HG02763 (cell line): Measurements from ENCODE around the gene ANK3.
A peak's percentile ranks its signal among the peaks of the same experiment; 100 is the strongest.

ENCODE experiments used
- ATAC-seq: cut with Tn5 transposase; IDR thresholded peaks from one replicate; pipeline ENCODE4 v1.9.1; 2021; ENCODE audit warnings: mild to moderate bottlenecking, moderate library complexity; ENCODE audit not compliant: unreplicated experiment

The ANK3 gene

DNA sequence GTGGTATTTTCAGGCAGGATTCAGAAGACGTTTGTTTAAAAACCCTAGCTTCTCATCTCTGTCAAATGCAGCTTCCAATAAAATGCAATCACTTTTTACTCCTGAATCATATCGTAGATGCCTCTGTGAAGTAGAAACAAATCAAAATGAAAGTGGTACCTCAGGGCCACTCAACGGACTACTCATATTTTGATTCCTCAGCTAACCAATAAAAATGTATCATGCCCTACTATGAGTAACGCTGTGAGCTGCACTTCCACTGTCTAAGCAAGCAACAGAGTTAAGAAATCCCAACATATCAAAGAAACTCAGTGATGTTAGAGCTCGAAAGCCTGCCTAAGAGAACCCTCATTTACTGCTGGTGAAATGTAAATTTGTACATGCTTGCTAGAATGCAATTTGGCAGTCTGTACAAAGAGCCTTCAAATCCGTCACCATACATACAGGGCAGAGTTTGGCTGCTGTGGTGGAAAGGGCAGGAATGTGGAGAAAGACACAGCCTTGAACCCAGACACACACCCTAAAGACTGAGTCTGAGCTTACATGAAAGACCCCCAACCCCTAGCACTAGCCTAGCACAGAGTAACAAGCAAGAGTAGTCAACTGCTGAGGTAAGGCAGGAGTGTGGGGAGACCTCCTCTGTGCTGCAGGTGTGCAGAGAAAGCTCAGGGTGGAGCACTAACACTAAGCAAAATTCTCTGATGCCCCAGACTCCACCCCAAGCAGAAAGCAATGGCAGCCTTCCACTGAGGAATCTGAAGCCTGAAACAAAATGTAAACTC, 151.5 kb downstream of the ANK3 start:
- ATAC-seq, result peak; percentile 38

DNA sequence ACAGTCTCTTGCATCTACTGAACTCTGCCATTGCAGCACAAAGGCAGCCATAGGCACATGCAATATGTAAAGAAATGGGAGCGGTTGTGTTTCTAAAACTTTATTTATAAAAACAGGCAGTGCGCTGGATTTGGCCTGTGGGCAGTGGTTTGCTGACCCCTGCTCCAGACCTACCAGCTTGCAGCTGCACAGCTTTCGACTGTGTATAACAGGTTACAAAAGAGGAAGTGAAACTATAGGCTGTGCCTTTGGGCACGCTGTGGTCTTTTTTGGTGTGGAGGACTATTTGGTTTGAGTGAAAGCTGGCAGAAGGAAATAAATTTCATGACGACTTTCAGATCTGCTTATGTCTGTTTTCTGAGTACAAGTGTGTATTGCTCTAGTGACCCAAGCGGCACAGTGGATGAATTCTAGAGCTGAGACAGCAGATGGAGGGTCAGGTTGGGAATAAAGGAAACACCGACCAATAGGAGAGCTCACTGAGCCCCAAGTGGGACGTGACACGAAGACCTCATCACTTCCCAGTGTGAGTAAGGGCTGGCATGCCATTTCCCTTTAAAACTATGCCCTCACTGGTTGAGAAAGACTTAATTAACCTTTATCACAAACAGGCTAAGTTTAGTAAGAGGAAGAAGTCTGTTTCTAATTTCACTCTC, 152.7 kb downstream of the ANK3 start:
- peak; percentile 98 for ATAC-seq

DNA sequence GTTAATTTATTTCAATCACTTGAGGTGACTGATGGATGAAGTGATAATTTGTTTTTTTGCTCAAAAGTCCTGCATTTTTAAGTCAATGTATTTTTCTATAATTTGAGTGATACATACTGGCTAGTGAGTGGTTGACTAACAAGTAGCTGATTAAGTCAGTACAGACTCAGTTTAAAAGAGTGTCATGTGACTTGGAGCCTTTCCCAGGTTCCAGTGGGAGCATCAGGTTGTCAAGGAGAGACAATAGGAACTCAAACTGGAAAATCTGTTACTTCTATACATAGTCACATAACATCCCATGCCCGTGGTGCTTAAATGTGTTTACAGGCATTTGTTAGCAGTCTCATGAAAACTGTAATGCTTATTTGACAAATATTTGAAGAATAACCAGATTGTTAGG, 154.7 kb downstream of the ANK3 start:
- ATAC-seq, result no peak

DNA sequence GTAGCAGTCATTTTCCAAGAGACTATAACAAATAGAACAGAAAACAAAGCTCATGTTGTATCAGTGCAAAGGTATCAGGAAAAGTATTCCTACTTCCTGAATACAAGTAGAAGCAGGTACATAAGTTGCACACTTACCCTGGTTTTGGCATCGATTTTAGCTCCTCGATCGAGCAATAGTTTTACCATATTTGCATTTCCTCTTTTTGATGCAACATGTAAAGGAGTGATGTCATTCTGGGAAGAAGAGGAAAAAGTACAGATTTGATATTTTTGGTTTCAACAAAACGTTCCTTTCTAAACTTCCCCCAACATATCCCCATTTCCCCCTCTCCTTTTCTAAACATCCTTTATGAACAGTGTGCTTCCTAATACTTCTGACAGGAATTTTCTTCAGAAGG, 155.1 kb downstream of the ANK3 start:
- ATAC-seq, result no peak

DNA sequence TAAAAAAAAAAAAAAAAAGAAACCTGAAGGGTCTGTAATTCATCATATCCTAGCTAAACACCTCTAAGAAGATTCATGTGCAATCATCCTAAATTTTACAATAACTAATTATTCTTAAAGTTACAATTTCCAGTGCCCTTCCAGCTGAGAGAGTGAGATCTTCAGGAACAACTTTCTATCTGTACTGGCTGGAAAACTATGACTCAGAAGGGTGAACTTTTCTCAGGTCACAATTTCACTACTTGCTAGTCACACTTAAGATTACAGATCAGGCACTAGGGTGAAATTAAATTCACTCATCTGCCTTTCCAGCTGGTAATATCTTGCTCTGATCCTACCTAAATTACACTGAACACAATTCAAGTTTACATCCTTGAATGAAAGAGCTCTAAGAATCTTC, 158.8 kb downstream of the ANK3 start:
- ATAC-seq, result no peak

DNA sequence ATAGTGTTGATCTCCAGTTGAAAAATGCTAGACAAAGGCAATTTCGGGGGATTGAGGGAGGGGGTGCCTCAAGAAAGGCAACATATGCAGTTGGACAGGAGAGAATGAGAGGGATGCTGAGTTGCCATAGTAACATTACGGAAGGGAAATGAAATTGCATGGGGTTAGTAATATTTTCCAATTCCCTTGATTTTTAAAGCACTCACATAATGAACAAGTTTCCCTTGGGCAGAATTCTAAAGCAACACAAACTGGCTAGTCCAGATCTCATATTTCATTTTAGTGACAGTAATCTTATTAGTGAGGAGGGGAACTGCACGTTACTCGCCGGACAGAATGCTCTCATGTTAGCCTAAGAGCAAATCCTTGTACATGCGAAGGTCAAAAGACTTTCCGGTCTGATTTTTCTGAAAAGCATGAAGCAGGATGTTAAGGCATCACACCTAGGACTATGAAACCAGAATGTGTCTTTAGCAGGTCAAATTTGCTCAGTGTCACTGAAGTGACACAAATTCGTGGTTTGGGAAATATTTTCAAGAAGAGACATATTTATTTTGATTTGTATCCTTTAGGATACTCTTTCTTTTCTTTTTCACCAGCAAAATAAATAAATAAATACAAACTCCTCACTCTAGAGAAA, 165.5 kb downstream of the ANK3 start:
- no peak for ATAC-seq

DNA sequence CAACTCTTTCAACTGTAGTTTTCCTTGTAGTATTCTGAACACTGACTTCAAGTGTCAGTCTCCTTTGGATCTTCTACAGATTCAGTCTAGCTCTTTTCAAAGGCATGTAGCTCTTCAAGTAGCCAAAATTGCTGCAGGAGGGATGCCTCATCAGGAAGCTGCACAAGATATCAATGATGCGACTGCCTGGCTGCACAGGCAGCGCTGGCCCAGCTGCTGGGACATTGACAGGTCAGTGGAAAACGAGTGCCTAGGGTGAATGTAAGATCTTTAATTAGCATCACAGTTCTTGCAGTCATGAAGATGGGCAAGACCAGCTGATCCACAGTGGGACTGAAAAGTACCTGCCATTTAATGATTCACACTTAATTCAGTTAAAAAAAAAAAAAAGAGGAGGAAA, 167.6 kb downstream of the ANK3 start:
- ATAC-seq, result no peak

DNA sequence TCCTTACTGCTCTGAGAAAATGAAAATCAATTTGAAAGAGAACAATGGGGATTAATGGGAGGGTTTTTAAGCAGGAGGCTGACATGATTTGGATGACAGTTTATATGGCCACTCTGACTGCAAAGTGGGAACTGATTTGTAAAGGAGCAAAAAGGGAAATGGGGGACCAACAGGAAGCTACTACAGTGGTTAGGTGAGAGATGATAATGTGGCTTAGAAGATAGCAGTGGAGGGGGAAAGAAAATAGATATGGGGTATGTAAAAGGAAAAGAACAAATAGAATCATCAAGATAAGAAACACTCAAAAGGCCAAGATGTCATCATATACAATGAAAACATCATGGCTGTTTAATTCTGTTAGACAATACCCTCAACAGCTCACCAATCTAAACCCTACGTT, 177.5 kb downstream of the ANK3 start:
- ATAC-seq, result no peak

DNA sequence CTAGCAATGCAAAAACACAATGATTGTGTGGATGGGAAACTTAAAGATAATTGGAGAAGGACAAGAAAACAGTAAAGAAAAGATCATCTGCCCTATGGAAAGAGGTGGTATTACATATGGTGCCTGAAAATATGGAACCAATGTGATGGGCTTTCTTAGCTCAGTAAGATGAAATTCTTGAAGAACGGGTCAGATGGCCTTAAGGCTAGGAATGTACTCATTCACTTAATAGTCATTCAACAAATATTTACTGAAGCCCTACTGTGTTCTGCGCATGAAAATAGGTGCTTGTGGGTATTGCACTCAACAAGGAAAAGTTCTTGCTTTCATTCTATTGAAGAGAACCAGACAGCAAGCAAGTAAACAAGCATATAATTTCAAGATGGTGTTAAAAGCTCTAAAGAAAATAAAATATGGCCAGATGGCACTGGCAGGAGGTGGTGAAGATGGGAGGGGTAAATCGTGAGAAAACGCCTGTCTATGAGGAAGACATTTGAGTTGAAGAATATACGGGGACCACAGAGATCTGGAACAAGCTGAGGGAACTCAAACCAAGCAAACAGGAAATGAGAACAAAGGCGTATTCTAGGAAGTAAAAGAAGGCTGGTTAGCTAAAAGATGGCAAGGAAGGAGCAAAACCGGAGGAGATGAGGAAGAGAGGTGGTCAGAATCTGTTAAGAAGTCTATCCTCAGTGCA, 179.7 kb downstream of the ANK3 start:
- ATAC-seq, result no peak

DNA sequence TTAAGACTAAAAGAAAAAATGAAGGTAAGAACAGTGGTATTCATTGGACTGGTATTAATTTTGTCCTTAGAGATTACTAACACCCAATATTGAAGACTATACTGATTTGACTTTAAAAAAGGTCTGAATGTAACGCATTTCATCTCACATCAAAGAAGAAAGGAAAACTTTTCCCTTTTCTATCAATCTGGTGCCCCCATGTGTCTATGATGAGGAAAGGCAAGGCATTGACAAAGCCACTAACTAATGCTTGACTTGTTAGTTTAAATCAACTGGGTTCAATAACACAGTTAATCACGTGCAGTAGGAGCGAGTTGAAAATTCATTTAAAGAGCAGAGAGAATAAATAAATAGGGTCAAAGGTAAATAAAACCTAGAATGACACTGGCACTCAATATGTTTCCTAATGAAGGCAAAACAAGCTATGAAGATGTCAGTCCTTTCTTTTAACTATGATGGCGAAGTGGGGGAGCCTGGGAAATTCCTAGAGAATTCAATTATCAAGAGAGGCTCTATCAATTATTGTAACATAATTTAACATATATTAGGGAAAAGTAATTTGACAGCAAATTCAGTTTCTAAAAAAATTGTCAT, 180.9 kb downstream of the ANK3 start:
- no peak for ATAC-seq

DNA sequence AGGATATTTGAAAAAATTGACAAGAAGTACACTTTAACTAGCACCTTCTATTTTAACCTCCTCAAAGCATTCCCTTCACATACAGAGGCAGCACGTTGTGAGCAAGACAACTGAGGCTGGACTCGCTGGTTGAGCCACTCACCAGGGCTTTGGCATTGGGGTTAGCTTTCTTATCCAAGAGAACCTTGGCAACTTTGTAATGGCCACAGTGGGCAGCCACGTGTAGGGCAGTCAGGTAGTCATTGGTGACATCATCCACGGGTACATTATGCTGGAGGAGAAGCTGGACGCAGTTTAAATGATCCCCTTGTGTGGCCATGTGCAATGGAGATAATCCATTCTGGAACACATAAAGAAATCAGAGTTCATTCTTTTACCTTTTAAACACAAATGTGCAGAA, 181.8 kb downstream of the ANK3 start:
- ATAC-seq, result no peak

DNA sequence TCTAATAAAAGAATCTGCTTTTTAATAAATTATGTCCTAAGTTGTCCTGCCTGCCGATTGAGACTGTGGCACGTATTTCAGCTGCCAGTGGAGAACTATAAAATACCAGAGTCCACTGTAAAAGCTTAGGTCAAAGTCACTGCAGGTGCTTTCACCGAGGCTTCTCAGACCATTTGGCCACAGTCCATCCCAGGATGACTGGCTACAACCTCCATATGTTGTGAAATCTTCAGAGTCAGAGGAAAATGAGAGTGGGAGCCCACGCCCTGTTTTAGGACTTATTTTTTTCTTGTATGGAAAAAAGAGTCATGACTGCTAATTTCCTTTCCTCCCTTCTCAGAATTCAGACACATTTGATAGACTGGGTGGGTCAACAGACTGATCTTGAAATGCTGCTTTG, 182.9 kb downstream of the ANK3 start:
- no peak for ATAC-seq

DNA sequence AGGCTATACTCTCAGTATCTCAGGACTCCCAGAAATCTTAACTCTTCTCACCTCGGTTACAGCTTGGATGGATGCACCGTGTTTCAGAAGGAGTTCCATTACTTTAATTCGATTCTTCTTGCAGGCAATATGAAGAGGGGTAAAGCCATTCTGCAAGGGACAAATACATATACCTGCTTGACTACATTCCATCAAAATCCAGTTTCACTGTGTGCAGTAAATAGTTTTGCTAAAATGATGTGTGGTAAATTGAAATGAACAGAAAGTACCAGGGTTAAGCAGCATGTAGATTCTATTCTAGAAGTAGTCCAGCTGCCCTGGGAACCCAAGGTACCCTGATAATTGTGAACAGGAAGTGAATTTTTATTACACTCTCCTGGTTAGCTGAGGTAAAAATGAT, 183.9 kb downstream of the ANK3 start:
- no peak for ATAC-seq

DNA sequence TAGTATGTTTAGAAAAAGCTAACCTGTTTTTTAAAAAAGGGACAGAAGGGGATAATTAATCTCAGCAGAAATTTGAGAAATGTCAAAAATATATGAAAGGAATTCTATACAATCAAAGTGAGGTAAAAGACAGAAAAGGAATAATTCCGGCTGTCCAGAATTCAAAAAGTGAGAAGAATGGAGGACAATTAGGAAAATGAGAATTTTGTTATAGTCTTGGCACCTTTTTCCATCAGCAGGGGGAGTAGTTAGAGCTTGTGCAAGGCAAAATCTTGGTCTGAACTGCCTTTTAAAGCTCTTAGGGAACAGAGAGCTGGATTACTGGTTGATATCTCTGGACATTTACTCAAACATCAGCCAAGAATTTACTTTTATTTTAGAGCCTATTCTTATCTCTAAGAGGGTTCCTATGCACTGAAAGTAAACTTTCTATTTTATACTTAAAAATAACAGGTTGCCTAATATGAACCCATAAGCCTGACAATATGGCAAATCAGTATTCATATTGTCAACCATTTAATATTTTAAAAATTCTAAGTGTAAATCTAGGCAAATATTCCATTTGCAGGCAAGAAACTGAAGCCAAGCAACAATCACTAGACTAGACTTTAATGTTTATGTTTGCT, 185.6 kb downstream of the ANK3 start:
- ATAC-seq, result no peak

DNA sequence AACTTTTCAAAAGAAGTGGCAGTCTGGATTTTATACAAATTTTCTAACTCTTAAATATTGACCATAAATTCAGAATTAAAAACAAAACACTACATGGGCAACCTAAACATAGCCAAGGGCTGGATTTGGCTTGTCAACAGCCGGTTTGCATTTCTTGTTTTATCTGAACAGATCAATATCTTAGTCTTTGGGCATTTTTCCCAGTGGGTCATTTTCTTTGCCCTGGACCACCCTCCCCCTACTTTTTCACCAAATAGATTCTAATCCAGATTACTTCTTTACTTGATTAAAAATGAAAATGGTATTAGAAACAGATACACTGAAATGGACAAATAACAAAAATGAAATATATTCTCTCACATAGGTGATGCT, 189.0 kb downstream of the ANK3 start:
- no peak for ATAC-seq

DNA sequence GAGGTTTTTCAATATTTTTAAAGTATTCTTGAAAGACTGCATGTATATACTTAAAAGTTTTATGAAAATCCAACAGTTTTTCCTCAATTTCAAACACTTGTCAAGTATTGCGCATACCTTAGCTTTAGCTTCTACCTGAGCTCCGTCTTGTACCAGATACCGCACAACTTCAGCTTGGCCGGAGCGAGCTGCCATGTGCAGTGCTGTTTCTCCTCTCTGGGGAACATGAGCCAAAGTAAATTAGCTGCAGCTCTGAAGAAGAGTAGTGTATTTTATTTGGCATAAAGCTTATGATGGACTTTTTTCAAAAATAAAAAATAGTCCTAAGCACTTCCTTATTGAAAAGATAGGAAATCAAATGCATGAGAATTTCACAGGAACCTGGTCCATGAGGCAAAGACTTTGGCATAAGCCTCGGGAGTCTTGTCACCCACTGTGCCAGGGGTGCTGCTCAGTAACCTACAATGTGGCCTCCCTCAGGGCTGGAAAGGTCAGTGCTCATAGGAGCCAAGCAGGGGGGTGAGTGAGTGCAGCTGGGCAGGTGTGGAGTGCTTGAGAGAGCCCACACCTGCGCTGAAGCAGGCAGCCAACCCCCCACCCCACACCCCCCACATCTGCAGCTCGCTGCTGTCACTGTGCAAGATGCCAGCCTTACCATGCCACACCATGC, 189.5 kb downstream of the ANK3 start:
- ATAC-seq, result no peak

DNA sequence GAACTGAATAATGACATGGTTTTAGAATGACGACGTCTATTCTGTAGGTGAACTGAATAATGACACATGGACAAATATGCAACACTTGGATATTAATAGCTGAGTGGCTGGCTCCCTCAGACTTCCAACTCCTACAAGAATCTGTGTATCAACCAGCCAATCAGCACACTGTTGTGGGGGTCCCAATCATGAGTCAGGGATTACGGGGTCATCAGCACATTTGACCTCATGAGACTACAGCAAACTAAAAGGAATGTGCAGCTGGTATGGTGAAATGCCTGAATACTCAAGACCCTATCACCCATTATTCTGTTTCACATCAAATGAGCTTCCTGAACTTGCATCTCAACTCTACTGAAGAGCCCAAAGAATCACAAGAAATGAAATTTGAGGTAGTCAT, 192.5 kb downstream of the ANK3 start:
- ATAC-seq, result no peak

DNA sequence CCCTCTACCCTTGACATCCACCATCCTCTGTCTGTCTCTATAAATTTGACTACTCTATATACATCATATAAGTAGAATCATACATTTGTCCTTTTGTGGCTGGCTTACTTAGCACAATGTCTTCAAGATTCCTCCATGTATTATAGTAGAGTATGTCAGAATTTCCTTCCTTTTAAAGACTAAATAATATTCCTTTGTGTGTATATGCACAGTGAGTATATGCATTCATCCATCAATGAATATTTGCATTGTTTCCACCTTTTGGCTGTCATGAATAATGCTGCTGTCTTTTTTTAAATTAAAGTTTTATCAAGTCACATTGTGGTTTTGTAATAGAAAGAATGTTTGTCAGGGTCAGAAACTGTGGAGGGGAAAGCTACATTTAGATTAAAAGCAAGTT, 195.3 kb downstream of the ANK3 start:
- ATAC-seq, result no peak

DNA sequence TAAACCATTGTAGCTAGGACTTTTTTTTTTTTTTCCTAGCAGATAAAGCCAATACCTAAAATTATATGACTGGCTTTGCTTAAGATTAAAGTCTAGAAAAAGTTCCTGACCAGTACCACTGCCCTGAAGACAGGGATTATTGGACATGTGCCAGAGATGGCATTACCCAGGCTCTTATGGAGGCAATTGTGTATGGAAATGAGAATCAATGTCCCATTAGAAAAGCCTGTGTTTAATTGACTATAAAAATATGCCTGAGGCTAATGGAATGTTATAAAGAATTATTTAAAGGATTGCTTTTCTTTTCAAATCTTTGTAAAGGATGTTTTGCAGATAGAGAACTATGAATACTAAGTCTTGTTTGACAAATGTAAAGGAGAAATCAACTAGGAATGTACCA, 196.7 kb downstream of the ANK3 start:
- ATAC-seq, result no peak

DNA sequence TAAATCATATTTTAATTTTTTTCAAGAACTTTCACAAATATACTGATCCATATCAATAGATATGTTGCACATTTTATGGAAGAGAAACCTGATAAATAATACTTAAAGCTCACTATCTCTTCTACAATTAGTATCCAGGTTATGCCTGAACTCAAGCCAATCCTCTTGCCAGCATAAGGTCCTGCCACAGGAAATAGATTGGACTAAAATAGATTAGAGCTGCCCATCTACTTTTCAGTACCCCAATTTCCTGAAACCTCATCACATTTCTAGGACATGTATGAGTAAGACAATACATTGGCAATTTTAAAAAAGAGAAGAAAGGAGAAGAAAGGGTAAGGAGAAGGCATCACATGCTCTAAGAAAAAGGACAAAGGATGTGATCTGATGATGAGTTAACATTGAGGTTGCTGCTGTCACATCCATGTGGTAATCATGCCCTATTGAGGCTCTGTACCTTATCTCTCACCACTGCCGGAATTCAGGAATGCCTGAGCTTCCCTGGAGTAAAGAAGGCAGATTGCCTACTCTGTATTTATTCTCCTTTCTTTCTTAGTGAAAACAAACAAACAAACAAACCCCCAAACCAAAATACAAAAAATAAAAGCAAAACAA, 199.7 kb downstream of the ANK3 start:
- ATAC-seq, result no peak
